MV-4-11 (cell line): ENCODE results near the gene DHRS2.
A peak's percentile ranks its signal among the peaks of the same experiment; 100 is the strongest.
"Not testable (repeated sequence)": the region's sequence is repeated elsewhere in the genome, so short reads cannot be mapped to it uniquely, and the experiment has no call there.

ENCODE experiments used
- DNase-seq: peaks from one replicate; lab custom pipeline; 2025; lab: John Stamatoyannopoulos, UW

DHRS2 gene

DNA sequence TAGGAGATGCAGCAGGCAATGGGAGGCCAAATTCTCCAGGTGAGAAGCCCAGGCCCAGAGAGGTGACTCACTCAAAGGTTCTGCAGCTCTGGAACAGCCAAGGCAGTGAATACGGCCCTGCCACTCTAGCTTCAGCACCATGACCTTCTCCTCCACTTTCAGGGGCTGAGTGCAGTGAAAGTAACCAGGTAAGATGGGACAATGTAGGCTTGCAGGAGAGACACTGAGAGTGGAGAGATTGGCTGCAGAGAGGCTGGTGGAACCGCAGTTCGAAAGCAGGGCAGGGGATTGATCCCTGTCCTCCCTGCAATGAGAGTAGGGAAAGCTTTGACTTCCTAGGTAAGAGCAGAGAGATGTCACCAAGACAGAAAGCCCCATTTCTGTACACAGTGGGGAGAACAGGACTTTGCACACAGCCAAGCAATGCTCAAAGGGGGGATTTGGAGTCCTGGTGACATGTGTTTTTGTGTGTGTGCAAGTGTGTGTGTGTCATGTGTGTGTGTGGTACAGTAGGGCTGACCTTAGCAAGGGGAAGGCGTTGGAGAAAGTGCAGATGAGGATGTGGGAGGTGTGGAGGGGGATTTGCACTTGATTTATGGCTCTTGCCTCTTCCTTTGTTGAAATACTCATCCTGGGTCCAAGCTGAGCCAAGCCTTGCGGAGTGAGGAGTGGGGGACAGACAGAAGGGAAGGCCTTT lies 12.7 kb downstream of the DHRS2 start:
- DNase-seq = peak; percentile 8

DNA sequence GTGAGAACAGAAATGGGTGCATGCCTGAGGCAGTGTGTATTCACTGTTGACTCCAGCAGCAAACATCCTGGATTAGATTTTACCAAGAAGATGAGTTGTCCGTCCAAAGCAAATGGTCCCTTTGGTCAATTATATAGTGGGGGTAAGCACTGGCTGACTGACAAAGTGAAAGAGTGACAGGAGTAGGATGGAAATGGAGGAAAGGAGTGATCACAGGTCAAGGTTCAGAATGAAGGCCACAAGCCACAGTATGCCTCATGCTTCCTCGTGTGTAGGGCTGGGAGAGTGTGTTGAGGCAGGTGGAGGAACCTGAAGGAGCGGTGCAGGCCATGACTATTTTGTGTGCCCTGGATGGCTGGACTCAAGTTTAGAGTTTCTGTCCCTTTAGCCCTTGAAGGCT lies 14.3 kb downstream of the DHRS2 start:
- no peak for DNase-seq

DNA sequence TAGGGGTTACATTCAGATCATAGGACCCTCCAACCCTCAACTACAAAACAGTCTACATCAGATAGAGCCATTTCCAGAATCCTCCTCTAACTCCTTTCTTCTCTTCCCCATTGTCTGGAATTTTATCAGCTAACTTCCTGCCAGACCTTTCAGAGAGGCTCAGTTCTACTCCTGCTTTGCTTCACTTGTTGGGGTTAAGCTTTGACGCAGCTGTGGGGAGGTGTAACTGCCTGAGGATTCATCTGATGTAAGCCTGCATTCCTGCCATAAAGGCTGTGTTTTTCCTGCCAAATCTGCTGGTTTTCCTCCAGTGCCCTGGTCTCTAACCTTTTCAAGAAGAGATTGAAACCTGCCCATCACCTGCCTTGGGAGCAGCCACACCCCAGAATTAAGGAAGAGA lies 16.9 kb downstream of the DHRS2 start:
- DNase-seq = no peak

DNA sequence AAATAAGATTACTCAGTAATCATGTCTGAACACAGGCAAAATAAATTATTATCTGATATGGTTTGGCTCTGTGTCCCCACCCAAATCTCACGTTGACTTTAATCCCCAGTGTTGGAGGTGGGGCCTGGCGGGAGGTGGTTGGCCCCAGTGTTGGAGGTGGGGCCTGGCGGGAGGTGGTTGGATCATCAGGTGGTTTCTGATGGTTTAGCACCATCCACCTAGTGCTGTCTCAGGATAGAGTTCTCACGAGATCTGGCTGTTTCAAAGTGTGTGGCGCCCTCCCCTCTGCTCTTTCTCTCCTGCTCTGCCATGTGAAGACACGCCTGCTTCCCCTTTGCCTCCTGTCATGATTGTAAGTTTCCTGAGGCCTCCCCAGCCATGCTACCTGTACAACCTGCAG lies 18.1 kb downstream of the DHRS2 start:
- no peak for DNase-seq

DNA sequence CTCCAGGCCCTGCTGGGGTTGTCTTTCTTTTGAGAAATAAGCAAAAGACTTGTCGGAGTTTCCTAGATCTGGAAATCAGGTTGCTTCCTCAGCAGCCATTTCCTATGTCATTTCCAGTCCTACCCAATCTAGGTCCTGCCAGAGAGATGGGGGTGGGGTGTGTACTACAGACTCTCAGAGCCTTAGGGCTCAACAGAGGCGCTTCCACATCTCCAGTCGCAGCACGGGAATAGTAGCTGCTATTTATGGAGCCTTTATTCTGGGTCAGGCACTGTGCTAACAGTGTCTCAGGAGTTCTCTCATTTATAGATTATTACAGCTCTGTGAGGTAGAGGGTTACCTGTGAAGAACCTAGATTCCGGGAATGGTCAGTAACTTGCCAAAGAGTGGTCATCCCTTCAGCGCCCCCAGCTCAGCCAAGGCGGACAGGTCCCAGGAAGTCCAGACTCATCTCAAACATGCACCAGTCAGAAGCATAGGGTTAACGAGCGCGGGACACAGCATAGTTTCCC lies 21.9 kb downstream of the DHRS2 start:
- no peak for DNase-seq

DNA sequence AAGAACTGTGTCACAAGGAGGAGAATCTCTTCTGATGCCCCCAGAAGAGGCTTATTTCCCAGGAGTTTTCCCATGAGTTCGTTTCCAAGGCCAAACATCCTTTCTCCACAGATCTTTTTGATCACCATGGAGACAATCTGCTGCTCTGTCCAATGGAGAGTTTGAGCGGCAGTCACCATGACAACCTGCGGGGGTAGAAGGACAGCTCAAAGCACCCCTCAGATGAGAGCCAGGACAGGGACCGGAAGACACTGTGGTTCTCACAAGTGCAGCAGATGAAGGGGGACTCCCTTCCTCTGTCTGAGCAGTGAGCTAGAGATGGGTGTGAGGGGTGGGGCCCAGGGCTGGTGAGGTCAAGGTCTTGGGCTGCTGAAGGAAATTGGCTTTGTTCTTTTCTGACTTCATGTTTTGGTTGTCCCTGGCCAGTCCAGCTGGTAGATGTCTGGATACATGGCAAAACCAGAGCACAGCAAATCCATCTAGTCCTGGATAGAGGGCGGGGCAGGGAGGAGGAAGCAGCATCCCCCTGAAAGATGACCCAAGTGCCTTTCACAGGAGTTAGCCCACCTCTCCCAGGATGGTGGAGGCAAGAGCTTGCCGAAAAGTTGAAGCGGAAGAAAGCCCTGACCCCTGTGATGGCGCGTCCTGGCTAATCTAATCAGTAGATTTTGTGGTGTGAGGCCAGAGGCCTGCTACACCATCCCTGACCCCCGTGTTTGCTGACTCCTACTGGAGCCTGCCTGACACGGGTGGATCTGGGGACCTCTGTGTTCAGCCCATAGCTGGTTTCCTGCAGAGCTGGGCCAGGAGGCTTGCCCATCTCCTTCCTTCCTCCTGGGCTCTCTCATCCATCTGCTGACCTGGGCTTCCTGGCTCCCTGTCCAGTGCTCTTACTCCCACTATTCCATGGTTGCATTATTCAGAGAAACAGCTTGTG lies 24.4 kb downstream of the DHRS2 start:
- no peak for DNase-seq

DNA sequence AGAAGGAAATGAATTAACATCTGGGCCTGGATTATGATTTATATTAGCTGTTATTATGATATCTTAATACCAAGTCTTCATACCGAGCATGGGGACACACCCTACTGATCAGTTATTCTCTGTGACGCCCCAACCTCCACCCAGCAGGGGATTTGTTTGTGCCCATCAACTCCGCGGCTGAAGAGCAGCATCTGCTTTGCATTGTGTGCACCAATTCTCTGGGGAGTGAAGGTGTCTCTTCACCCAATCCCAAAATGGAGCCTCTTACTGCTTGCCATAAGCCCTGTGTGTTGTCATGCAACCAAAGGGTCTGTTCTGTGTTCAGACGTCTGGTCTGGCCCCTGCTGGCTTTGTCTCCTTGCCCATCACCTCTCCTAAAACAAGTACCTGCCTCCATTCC lies 25.4 kb downstream of the DHRS2 start:
- no peak for DNase-seq

DNA sequence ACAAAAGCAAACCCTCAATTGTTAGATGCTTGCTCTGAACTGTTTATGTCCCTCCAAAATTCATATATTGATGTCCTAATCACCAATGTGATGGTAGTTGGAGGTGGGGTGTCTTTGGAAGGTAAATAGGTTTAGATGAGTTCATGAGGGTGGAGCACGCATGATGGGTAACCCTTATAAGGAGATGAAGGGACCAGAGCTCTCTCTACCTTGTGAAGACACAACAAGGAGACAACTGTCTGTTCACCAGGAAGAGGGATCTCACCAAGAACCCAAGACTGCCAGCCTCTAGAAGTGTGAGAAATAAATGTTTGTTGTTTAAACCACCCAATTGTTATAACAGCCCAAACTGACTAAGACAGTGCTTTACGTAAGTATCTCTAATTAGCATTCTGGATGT lies 27.0 kb downstream of the DHRS2 start:
- DNase-seq = no peak

DNA sequence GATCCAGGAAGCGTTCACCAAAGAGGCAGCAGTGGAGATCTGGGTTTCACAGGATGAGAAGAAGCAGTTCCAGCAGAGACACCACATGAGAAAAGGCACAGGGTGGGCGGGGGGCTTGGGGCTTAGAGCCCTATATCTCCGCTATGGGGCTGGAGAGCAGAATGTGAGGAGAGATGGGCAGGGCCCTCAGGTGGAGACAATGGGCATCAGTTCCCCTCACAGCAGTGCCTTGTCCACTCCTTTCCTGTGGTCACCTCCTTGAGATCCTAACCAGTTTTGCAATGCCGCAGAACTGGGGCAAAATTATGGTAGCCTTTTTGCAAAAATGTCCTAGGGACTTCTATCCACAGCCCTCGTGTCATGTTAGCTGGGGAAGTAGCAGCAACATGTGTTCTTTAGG lies 27.5 kb downstream of the DHRS2 start:
- DNase-seq = no peak

DNA sequence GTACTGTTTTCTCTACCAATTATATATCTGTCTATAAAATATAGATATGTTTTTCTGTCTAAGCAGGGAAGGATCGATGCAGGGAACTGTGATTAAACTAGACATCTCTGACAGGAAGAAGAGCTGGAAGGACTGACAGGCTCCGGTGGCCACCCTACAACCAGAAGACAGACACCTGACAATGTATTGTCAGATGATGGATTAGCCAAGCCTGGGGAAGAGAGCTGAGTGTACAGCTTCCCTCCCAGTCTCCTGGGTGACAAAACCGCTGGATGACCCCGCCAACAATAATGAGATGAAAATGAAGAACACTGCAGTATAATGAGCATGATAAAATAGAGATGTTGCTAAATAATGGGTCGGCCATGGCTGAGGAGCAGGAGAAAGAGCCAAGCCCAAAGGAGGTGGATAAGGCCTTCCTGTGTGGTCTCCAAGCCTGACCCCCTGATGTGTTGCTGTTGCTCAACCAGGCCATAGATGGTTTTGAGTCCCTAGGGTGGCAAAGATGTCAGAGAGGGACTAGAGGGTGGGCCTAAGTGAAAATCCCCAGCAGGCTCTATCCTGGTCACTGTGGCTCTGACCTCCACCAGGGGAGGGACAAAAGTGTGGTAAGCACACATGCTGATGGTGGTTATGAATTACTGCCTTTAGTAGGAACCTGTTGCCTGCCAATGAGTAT lies 28.2 kb downstream of the DHRS2 start:
- no peak for DNase-seq

DNA sequence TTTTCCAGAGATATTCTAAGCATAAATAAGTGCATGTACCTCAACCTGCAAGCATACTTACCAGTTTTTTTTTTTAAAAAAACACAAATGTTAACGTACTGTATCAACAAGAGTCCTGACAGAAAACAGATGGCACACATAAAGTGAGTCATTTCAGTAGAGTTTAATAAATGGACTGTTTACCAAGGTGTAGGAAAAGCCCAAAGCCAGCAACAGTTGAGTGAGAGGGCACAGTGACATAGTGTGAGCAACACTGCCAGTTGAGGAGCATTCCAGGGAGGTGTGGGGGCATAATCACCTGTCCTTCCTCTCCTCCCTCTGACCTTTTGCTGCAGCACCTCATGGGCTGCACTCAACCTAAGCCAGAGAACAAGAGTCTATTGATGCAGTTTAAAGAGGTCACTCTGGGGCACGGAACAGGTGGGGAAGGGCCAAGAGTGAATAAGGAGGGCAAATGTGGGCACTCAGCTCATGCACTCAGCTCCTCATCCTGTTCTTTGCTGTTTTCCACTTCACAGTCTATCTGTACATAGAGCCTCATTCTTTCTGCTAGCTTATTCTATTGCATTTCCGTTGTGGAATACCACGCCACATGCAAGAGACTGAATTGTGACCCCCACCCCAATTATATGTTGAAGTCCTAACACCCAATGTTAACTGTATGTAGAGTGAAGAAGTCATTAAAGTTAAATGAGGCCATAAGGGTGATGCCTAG lies 29.3 kb downstream of the DHRS2 start:
- DNase-seq = no peak

DNA sequence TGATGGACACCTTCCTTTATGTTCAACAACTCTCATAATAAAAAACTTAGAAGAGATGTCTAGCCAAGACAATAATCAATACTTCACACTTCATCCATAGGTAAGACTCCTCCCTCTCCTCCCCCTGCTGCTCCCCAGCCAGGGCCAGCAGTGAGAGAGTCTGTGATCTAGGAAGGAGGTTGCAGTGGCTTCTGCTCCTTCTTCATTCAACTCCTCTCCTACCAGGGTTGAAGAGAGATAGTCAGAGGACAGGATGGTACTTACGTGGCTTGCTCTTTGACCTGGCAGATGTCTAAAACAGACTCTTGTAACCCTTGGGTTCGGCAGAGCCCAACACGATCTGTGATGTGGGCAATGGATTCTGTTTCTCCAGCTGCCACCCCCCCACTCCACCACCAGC lies 31.0 kb downstream of the DHRS2 start:
- DNase-seq = no peak

DNA sequence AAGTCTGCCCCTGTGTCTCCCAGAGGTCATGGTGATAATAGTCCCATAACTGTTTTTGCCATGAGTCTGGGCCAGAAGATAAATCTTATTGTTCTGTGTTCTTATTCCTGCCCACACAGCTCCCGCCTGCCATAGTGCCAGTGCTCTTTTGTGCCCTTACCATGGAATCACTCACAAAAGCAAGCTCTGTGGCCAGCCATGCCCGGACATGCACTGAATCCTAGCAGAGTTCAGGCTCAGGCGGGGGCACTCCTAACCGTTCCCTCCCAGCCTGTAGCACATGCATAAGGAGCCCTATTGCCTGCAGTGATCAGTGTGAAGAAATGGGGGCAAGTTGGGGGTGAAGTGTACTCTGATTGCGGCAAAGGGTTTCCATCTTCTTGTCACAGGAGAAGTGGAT lies 33.3 kb downstream of the DHRS2 start:
- no peak for DNase-seq

DNA sequence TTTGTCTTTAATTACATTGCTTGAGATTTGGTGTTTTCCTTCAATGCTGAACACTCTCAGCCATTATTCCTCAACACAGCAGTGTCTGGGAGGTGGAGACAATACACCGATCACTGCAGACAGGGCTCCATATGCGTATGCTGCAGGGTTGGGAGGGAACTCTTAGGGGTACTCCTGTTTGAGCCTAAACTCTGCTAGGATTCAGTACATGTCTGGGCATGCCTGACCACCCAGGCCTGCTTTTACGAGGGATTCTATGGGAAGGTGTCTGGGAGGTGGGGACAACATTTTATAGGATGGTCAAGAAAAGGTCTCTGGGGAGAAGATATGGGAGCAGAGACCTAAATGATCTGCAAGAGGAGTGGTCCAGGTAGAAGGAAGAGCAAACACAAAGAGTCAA lies 34.3 kb downstream of the DHRS2 start:
- DNase-seq = no peak

DNA sequence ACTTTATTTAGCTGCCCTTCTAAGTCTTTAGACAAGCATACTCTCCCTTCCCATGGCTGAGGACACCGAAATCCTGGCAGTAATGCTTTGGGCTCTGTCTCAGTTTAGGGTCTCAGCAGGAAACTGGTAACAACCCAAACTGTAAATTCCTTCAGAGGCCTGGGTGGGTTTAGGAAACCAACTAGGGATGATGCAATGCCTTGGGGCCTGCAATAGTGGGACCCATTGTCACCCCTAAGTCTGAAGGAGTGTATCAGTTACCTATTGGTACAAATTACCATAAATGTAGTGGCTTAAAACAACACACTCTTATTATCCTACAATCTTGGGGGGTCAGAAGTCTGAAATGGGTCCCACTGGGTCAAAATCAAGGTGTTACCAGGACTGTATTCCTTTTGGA lies 36.0 kb downstream of the DHRS2 start:
- no peak for DNase-seq

DNA sequence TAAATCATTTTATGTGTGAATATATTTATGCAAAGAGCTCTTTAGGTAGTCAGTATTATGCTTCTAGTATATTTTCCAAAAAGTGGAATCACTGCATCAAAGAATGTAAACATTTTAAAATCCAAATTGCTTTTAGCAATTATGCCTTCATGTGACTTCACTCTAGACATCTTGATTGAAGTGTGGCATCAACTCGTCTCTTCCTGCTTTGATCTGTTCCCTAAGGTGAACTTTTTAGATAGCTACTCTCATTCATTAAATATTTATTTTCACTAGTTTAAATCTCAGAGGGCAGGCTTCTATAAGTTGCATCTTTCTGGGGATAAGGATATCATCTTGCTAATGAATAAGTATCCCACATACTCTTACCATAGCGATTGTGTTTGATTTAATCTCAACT lies 39.2 kb downstream of the DHRS2 start:
- no peak for DNase-seq

DNA sequence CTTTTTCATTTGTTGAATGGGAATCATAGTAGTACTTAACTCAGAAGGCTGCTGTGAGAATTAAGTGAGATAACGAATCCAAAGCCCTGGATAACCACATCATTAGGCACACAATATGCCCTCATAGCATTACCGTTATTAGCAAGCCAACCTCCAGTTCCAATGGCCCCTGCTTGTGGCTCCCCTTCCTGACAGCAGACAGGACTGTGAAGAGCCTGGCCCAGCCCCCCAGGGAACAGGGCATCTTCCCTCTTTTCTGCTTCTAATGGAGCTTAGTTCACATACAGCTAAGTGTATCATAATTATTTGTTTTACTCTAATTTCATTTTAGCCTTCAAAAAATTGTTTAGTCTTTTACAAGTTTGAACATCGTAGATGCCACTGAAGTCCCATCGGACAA lies 39.7 kb downstream of the DHRS2 start:
- no peak for DNase-seq

DNA sequence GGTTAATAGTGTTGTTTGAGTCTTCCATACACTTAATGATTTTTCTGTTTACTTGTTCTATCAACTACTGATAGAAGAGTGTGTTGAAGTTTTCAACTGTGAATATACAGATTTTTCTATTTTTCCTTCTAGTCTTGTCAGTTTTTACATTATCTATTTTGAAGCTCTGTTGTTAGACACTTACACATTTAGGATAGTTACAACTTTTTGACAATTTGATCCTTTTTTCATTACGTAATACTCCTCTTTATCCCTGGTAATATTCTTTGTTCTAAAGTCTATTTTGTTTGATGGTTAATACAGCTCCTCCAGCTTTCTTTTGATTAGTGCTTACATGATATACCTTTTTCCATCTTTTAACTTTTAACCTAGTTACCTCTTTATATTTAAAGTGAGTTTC lies 45.2 kb downstream of the DHRS2 start:
- no peak for DNase-seq

DNA sequence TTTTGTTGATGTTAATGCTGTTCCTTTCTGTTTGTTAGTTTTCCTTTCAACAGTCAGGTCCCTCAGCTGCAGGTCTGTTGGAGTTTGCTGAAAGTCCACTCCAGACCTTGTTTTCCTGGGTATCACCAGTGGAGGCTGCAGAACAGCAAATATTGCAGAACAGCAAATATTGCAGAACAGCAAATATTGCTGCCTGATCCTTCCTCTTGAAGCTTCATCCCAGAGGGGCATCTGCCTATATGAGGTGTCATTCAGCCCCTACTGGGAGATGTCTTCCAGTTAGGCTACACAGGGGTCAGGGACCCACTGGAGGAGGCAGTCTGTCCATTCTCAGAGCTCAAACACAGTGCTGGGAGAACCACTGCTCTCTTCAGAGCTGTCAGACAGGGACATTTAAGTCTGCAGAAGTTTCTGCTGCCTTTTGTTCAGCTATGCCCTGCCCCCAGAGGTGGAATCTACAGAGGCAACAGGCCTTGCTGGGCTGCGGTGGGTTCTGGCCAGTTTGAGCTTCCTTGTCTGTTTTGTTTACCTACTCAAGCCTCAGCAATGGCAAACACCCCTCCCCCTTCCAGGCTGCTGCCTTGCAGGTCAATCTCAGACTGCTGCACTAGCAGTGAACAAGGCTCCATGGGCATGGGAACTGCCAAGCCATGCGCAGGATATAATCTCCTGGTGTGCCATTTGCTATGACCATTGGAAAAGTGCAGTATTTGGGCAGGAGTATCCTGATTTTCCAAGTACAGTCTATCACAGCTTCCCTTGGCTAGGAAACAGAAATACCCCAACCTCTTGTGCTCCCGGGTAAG lies 53.7 kb downstream of the DHRS2 start:
- not testable (repeated sequence) for DNase-seq

DNA sequence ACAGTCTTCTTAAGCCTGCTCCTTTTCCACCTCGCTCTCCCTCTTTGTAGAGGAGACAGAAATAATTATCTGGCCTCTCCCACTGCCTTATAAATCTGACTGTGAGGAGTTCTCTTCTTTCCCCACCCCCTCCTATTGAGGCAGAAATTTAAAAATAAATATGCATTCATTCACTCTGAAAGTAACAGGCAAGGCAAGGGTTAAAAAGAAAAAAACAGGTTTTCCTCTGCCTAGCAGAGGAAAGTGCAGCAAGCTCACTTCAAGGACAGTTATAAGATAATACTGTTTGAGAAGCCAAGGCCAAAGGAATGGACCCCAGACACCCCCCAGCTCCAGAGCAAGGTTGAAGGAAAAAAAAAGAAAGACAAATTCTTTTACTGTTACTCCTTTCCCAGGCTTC lies 56.3 kb downstream of the DHRS2 start:
- DNase-seq = no peak

DNA sequence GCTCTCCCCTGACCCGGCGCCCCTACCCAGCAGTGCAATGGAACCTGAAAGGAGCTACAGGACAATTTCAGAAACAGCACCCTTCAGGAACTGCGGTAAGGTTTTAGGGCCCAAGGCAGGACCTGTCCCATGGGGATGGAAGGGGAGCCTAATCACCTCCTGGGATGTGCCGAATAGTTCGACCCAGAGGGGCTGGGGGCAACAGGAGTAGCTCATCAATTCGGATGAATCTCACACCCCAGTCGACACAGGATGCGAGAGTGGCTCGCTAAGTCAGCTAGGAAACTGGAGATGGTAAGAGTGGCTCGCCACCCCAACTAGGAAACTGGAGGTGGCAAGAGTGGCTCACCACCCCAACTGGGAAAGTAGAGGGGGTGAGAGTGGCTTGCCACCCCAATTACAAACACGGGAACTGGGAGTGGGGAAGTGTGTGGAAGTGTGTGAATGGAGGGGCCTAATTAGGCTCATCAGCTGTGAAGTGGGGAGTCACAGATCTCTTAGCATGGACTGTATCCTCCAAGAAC lies 57.1 kb downstream of the DHRS2 start:
- no peak for DNase-seq
